ENCODE measurements around the gene NARS2.
A peak's percentile ranks its signal among the peaks of the same experiment; 100 is the strongest.

NARS2 gene

DNA sequence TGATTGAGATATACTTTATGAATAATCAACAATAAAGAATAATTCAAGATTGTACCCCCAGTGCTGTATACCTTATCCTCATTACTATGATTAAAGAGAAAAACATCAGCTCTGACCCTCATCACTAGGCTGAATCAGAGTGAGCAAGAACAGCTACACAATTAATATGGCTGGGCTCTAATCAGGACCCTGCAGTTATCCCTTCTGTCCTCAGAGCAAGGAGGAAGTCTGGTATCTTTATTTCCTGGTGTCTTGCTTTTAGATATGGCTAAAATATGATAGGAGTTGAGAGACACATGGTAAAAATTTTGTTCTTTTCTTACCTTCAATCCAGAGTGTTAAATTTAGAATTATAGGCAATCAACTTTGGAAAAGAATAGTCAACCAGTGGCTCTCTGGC is 128.5 kb downstream of the NARS2 start:
- DNase-seq (ENCODE audit: low read depth in 1 of 2, low spot score in 1 of 2), result no peak

DNA sequence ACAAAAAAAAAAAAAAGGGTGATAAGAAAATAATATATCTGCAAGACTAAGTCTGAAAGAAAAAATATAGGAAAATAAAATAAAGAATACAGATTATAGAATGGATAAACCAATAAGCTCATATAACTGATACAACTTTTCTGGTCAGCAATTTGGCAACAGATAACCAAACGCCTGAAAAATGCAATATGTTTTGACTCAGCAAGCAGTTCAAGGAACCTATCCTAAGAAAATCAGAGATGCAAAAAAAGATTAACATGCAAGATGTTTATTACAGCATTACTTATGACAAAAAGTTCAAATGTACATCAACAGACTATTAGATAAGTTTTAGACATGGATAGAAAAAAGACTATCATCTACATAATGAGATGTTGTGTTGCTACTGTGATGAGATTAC is 129.9 kb downstream of the NARS2 start:
- no peak for DNase-seq (ENCODE audit: low read depth in 1 of 2, low spot score in 1 of 2)

DNA sequence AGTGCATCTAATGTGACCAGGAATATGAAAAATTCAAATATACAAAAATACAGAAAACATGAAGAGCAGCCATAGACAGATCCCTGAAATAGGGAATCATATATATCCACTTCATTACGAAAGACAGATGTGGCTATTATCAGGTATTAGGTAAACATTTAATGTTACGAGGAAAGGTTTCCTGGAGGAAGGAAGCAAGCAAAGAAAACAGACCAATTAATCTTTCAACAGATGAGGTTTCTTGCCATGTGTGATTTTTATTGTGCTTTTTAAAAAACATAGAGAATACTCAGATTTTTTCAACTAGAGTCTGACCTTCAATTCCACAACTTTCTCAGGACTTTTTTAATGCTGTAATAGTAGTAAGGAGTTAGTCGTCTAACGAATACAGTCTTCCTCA is 132.7 kb downstream of the NARS2 start:
- no peak for DNase-seq (ENCODE audit: low read depth in 1 of 2, low spot score in 1 of 2)

GRCh38 chr11:78438298-78438975 is 136.2 kb downstream of the NARS2 start:
- DNase-seq (ENCODE audit: low read depth in 1 of 2, low spot score in 1 of 2), result no peak

GRCh38 chr11:78432956-78433355 is 141.7 kb downstream of the NARS2 start:
- DNase-seq (ENCODE audit: low read depth in 1 of 2, low spot score in 1 of 2), result no peak

DNA sequence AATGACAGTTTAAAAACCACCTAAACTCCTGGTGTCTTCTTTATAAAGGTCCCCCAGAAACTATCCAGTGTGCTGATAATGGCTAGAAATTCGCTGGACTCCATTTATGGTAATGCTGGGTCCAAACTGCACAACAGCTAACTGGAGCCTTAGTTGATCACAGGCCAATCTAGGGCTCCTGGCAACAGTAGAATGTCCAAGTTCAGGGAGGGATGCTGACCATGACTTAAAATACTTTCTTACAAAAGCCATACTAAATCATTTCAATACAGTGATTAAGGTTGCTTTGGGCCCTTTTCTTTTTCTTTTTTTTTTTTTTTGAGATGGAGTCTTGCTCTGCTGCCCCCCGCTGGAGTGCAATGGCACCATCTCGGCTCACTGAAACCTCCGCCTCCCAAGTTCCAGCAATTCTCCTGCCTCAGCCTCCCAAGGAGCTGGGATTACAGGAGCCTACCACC is 142.6 kb downstream of the NARS2 start:
- no peak for DNase-seq (ENCODE audit: low read depth in 1 of 2, low spot score in 1 of 2)

GRCh38 chr11:78429660-78430059 is 145.0 kb downstream of the NARS2 start:
- no peak for DNase-seq (ENCODE audit: low read depth in 1 of 2, low spot score in 1 of 2)

- no peak for DNase-seq (ENCODE audit: low read depth in 1 of 2, low spot score in 1 of 2)
These were observed 145.5 kb downstream of the NARS2 start for GRCh38 chr11:78429209-78429608.

GRCh38 chr11:78428773-78429172 is 145.9 kb downstream of the NARS2 start:
- DNase-seq (ENCODE audit: low read depth in 1 of 2, low spot score in 1 of 2), result no peak

DNA sequence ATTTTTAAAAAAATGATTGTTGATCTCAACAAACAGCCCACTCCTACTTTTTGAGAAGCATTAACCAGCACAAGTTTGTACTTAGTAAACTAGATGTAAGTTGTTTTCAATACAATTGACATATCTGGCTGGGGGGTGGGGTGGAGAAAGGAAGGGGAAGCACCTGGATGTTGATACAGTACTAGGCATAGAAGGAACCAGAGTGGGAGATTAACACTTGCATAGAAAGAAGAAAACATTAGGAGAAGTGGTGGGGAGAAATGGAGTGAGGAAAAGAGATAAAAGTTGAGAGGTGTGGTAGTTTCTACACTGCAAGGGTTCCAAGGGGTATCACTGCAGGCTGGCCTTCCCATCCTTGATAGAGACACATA is 146.4 kb downstream of the NARS2 start:
- no peak for DNase-seq (ENCODE audit: low read depth in 1 of 2, low spot score in 1 of 2)

- DNase-seq (ENCODE audit: low read depth in 1 of 2, low spot score in 1 of 2), result no peak
These were observed 146.9 kb downstream of the NARS2 start for GRCh38 chr11:78427615-78428265.

- no peak for DNase-seq (ENCODE audit: low read depth in 1 of 2, low spot score in 1 of 2)
These were observed 147.8 kb downstream of the NARS2 start for GRCh38 chr11:78426845-78427244.

DNA sequence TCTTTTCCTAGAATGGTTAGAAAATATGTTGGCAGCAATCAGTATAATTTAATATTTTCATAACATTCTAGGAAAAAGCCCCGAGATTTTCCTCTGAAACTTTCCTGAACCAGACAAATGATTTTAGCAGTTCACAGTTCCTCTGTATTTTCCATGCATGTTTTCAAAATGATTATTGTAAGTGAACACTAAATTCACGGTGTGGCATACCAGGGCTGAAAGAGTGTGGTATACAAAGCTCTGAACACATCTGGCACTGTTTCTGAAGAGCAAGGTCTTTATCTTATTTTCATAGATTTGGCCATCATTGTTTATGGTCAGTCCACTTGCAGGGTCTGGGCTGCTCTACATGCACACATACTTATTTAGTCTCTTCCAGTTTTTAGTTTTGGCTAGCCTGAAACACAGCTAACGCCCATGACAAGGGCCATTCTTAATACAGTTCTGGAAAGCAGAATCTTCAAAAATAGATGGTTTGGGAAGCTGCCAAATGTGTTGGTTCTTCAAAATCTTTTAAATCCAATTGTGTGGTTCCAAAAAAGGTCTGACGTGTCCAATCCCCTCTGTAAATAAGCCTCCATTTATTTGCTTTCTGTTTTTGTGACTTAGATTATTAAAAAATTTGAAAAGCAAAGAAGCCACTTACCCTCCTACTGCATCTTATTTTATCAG is 149.1 kb downstream of the NARS2 start:
- no peak for DNase-seq (ENCODE audit: low read depth in 1 of 2, low spot score in 1 of 2)

DNA sequence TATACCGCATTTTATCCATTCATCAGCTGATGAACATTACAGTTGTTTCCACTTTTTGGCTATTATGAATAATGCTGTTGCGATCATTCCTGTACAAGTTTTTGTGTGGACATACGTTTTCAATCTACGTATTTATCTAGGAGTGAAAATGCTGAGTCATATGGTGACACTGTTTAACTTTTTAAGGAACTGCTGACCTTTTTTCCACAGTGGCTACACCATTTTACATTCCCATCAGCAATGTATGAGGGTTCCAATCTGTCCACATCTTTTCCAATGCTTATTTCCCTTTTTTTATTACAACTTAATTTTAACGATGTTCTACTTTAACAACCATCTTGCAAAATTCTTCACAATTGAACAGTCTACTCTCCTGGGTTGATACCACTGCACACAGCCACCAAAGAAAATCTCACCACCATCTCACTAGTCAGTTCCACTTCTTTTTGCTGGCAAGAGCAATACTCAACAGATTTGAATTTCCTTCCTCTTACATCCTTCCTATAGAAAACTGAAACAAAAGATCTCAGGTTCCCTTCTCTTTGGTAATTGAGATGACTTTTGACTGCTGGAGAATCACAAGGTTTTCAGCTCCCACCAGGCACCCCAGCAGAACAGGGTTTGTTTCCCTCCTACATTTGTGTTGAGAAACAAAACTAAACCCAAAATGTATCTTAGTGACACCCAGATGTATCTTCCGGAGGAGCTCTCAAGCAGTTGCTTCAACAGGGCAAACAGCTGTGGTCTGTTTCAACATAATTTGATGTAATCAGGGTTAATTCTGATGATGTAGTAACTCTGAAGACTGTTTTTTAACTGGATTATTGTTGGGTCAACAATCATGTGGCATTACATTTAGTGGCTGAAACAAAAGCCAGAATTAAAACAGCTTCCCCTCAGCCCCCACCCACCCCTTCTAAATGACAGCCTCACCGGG is 150.1 kb downstream of the NARS2 start:
- no peak for DNase-seq (ENCODE audit: low read depth in 1 of 2, low spot score in 1 of 2)

- no peak for DNase-seq (ENCODE audit: low read depth in 1 of 2, low spot score in 1 of 2)
These were observed 151.4 kb downstream of the NARS2 start for GRCh38 chr11:78423241-78423640.

- DNase-seq (ENCODE audit: low read depth in 1 of 2, low spot score in 1 of 2), result no peak
These were observed 153.9 kb downstream of the NARS2 start for GRCh38 chr11:78420796-78421209.

GRCh38 chr11:78420255-78420764 is 154.4 kb downstream of the NARS2 start:
- no peak for DNase-seq (ENCODE audit: low read depth in 1 of 2, low spot score in 1 of 2)

GRCh38 chr11:78419327-78419726 is 155.3 kb downstream of the NARS2 start:
- no peak for DNase-seq (ENCODE audit: low read depth in 1 of 2, low spot score in 1 of 2)

DNA sequence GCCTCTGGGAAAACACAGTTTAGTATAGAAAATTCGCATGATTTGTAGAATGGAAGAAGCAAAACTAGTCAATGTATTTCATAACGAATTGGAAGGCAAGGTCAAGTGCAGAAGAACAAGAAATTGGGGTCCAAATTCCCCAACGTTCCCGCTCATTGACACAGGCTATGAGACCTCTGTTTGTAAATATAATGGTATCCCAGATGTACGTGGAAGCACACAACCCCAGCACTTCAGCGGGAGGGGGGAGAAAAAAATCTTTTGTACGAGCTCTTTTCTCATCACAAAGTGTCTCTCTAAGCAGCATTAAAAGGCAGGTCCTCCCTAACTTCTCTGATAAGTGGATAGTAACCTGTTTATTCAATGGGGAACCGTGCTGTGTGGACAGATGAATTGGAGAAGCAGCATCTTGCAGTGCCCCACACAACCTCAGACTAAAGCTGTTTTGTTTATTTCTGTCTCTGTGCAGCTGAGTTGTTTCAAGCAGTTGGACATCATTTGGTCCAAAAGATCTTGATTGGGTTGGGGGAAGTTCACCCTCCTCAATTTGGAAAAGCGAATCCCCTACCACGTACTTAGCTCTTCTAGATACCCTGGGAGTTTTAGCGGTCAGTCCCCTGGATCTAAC is 156.0 kb downstream of the NARS2 start:
- DNase-seq (ENCODE audit: low read depth in 1 of 2, low spot score in 1 of 2), result no peak

GRCh38 chr11:78417888-78418583 is 156.6 kb downstream of the NARS2 start:
- DNase-seq (ENCODE audit: low read depth in 1 of 2, low spot score in 1 of 2), result peak; percentile 45 to 60
